HG02973 (cell line): ENCODE data around the gene SMYD1.

Source experiments
- ATAC-seq: cut with Tn5 transposase; IDR thresholded peaks from one replicate; pipeline ENCODE4 v1.9.1; 2021; ENCODE audit warnings: moderate library complexity; ENCODE audit not compliant: unreplicated experiment

The SMYD1 gene

GRCh38 chr2:88121678-88122077 is 54.1 kb downstream of the SMYD1 start:
- ATAC-seq: no peak

GRCh38 chr2:88122141-88122884 is 54.7 kb downstream of the SMYD1 start:
- ATAC-seq: no peak

GRCh38 chr2:88123164-88123974 is 55.7 kb downstream of the SMYD1 start:
- no peak for ATAC-seq

GRCh38 chr2:88123975-88124917 is 56.6 kb downstream of the SMYD1 start:
- no peak for ATAC-seq

GRCh38 chr2:88125344-88125923 is 57.8 kb downstream of the SMYD1 start:
- no peak for ATAC-seq

- ATAC-seq: no peak
Measured at GRCh38 chr2:88125924-88126771, 58.5 kb downstream of the SMYD1 start.

GRCh38 chr2:88126772-88127637 is 59.4 kb downstream of the SMYD1 start:
- ATAC-seq: no peak

- ATAC-seq: no peak
Measured at GRCh38 chr2:88127638-88127887, 59.9 kb downstream of the SMYD1 start.

GRCh38 chr2:88127888-88128653 is 60.4 kb downstream of the SMYD1 start, which contains the start of gene FABP1:
FABP1 (minus strand) TSS chr2:88128062; CDS start chr2:88128017, 45 bp downstream.
- ATAC-seq: no peak

GRCh38 chr2:88128654-88129312 is 61.2 kb downstream of the SMYD1 start:
- no peak for ATAC-seq

- no peak for ATAC-seq
Measured at GRCh38 chr2:88129313-88129959, 61.8 kb downstream of the SMYD1 start.

GRCh38 chr2:88131201-88131998 is 63.8 kb downstream of the SMYD1 start:
- no peak for ATAC-seq

GRCh38 chr2:88131999-88132368 is 64.4 kb downstream of the SMYD1 start:
- no peak for ATAC-seq

GRCh38 chr2:88133875-88134274 is 66.2 kb downstream of the SMYD1 start:
- ATAC-seq: no peak

GRCh38 chr2:88136817-88137216 is 69.2 kb downstream of the SMYD1 start:
- ATAC-seq: no peak

- no peak for ATAC-seq
Measured at GRCh38 chr2:88137833-88138232, 70.2 kb downstream of the SMYD1 start.
